NCI-H748 (cell line): ENCODE results near the gene PSEN1.

Source experiments
- DNase-seq: peaks from one replicate; lab custom pipeline; 2025; ENCODE audit not compliant: unreplicated experiment; lab: John Stamatoyannopoulos, UW

PSEN1 gene

GRCh38 chr14:73136387-73137225 lies at the start of gene PSEN1:
PSEN1 (plus strand) TSS chr14:73136507; CDS start chr14:73148020, 11,513 bp downstream.
- peak; percentile 94 for DNase-seq

GRCh38 chr14:73091044-73091443 lies 45.3 kb upstream of the PSEN1 start:
- DNase-seq: no peak

- no peak for DNase-seq
Measured at GRCh38 chr14:73097421-73097820, 38.9 kb upstream of the PSEN1 start.

DNA sequence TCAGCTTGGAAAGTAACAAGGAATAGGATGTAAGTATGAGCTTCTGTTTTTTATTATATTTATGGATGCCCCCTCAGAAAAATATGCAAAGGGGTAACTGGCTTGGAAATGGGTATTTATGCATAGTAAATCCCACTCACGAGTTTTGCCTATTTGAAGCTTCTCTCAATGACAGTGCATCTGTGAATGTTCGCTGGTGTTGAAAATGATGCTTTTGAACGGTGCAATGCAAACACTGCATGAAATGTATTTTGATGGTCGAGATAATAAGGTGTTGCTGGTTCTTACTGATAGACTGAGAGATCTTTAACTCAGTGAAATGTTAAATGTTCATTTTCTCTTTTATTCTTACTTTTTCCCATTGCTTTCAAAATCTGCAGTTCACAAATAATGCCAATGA lies 36.0 kb upstream of the PSEN1 start:
- DNase-seq: no peak

GRCh38 chr14:73102806-73103497 lies 33.4 kb upstream of the PSEN1 start:
- no peak for DNase-seq

DNA sequence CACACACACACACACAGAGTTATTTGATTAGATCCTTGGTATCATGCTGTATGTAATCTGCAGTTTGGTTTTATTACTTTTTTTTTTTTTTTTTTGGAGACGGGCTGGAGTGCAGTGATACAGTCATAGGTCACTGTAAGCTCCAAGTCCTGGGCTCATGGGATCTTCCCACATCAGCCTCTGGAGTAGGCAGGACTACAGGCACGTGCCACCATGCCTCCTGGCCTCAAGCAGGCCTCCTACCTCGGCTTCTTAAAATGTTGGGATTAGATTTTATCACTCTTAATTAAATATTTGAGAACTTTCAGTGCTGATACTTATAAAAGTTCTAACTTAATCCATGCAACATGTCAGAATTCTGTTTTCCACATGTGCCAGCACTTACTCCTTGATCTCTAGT lies 31.3 kb upstream of the PSEN1 start:
- no peak for DNase-seq

- DNase-seq: no peak
Measured at GRCh38 chr14:73105727-73106126, 30.6 kb upstream of the PSEN1 start.

GRCh38 chr14:73116079-73116665 lies 20.1 kb upstream of the PSEN1 start:
- no peak for DNase-seq

- no peak for DNase-seq
Measured at GRCh38 chr14:73124180-73124894, 12.0 kb upstream of the PSEN1 start.

GRCh38 chr14:73125169-73125588 lies 11.1 kb upstream of the PSEN1 start:
- peak; percentile 31 for DNase-seq

GRCh38 chr14:73125746-73126145 lies 10.6 kb upstream of the PSEN1 start:
- DNase-seq: no peak

DNA sequence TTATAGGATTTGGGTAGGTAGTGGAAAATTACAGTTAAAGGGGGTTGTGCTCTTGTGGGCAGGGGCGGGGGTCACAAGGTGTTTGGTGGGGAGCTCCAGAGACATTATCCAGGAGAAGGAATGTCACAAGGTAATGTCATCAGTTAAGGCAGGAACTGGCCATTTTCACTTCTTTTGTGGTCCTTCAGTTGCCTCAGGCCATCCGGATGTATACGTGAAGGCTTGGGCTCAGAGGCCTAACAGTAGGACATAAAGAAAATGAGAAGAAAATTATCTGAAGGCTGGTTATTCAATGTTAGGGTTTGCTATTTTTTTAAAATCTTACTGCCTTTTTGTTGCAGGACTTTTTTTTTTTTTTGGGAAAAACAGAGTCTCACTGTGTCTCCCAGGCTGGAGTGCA lies 2.5 kb upstream of the PSEN1 start:
- no peak for DNase-seq

- DNase-seq: no peak
Measured at GRCh38 chr14:73136085-73136386, 271 bp upstream of the PSEN1 start.

GRCh38 chr14:73140811-73141323 lies 4.6 kb downstream of the PSEN1 start:
- DNase-seq: no peak

DNA sequence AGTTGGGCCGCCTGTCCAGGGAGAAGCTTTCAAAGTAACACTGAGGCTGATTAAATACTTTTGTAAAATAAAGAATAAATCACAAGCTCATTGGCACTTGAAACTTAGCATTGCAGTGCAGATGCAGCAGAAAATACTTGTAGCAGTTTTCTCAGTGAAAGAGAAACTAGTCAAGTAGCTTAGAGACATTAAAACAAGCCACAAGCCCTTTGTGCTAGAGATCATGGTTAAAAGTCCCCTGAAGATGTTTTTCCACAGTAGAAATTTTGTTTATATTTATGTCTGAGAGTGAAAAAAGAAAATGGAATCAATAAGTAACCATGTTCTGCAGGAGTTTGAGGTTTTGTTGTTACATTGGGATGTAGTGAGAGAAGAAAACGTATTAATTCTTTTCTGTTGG lies 5.9 kb downstream of the PSEN1 start:
- no peak for DNase-seq

DNA sequence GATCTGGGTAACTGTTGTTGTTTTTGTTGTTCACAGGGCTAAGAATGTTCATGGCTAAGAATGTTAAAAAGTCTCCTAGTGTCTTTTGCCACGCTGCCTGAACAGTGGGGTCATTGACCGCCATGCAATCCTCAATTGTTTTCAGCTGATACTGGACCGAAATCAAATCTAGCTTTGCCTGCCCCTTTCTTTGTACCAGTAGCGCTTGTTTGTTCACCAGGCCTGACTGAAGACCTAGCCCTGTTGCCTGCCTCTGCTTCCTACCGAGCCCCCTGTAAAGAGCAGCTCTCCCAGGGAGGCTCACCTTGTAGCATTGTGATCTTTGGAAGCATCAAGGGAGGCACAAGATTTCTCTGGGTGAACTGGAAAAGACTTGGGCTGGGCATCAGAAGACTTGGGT lies 6.7 kb downstream of the PSEN1 start:
- DNase-seq: no peak

DNA sequence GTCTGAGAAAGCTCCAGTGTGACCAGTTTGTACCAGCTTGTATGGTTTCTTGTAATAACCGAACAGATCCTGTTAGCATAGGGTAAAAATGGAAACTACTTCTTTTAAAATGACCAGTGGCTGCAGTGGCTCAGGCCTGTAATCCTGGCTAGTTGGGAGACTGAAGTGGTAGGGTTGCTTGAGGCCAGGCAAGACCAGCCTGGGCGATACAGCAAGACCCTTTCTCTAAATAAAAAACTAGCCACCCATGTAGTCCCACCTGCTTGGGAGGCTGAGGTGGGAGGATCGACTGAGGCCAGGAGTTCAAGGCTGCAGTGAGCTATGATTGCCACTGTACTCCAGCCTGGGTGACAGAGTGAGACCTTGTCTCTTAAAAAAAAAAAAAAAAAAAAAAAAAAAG lies 7.3 kb downstream of the PSEN1 start:
- DNase-seq: no peak

DNA sequence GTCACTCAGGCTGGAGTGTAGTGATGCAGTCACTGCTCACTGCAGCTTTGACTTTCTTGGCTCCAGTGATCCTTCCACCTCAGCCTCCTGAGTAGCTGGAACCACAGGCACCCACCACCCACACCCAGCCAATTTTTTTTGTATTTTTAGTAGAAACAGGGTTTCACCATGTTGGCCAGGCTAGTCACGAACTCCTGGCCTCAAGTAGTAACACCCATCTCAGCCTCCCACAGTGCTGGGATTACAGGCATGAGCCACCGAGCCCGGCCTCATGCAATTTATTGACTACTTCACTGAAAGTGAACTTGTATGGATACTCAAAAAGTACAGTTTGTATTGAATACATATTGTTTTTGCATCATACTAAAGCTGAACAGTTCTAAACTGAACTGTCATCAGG lies 9.1 kb downstream of the PSEN1 start:
- DNase-seq: no peak

- no peak for DNase-seq
Measured at GRCh38 chr14:73146111-73146510, 9.8 kb downstream of the PSEN1 start.

DNA sequence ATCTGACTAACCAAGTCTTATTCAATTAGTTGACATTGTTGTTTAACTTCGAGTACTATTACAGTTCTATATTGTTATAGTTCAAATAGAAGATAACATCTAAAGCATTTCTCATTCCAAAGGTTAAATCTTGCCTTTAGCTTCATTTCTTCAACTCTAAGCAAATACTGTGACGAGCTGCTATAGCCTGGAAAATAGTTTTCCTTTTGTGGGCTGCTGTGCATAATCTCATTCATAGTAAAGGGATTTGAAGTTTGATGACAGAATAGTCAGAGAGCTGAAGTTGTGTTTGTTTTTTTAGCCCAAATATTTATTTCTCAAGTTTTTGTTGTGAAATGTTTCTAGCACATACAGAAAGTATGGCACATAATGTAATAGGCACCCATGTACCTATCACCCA lies 13.4 kb downstream of the PSEN1 start:
- DNase-seq: no peak

DNA sequence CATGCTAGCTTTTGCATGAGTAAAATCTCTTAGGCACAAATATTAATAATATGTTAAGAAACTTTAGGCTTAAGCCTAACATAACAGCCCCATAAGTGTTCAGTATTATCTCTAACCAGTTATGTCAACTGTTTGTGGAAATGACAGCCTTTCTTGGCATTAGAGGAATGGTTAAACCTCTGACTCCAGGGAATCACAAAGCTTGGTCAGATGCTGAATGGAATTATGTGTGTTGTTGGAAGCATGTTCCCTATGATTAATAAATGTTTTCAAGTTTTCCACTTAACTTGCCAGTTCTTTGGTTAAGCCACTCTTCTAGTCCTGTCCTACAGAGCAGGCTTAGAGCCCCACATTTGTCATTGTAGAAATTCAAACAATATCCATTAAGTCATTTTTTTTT lies 17.0 kb downstream of the PSEN1 start:
- no peak for DNase-seq
